K562 (cell line): Measurements from ENCODE around the gene ALK. TPM values are rescaled to one million over a fixed set of nuclear protein-coding genes. Genes with fewer than 3 reads are reported as not detected.

Experiments used
- ATAC-seq: fragments of 200-7000 bp; cut with Tn5 transposase; 3 replicates; pipeline ENCODE4 v1.9.1; 2020; ENCODE audit warnings: moderate library complexity
- BruUV-seq: library from RNA; stranded (reverse); fragments of 400-500 nt; replicated peaks from 2 replicates; lab custom pipeline; 2021; lab: Mats Ljungman, UMichigan
- CTCF ChIA-PET: fragments of 300-600 bp; formaldehyde crosslinking; extraction: SDS; loops from one replicate; lab custom pipeline; 2021; ENCODE audit warnings: low intra/inter-chr PET ratio; lab: Yijun Ruan, JAX
- POLR2A ChIA-PET: fragments of 300-600, 350-650 bp; sonication (Branson Sonifier 250); formaldehyde crosslinking; extraction: SDS; loops from one replicate; lab custom pipeline; 2021; ENCODE audit warnings: antibody characterized with exemption, inconsistent platforms; lab: Yijun Ruan, JAX
- DNase-seq, 4 experiments: peaks; one replicate each; pipeline versions ENCODE4 v3.0.0 to v3.0.0-alpha.2; 2011 to 2018; ENCODE audit warnings: low spot score in 3 of 4, mixed read lengths in 3 of 4; ENCODE audit errors: extremely low read depth in 1 of 4
- FAIRE-seq: peaks from 2 replicates; lab custom pipeline; 2011; peaks lifted over from hg19 to GRCh38; lab: Jason Lieb, UNC
- H2AFZ ChIP-seq: 2 replicates; pipeline ENCODE4 v1.6.0; 2011; ENCODE audit warnings: low read depth, low read length, control low read depth, inconsistent platforms
- H3K27ac ChIP-seq: fragments of 200-600 bp; 3 replicates; pipeline ENCODE4 v1.8.0; 2011; ENCODE audit warnings: low read depth, mild to moderate bottlenecking, control low read depth, inconsistent platforms, low read length, moderate library complexity, mixed read lengths; ENCODE audit errors: extremely low read depth
- H3K27me3 ChIP-seq, 2 experiments: fragments of 300-600 bp in 1 of 2; 2 replicates in 1 of 2; 3 replicates in 1 of 2; pipeline versions ENCODE4 v1.6.0 to v1.8.0; 2011; ENCODE audit warnings: inconsistent platforms in 2 of 2, low read length in 2 of 2, mild to moderate bottlenecking in 1 of 2, mixed read lengths in 1 of 2, moderate library complexity in 1 of 2; ENCODE audit not compliant: control insufficient read depth in 2 of 2, insufficient read depth in 2 of 2
- H3K36me3 ChIP-seq: fragments of 300-600 bp; 3 replicates; pipeline ENCODE4 v1.8.0; 2011; ENCODE audit warnings: mild to moderate bottlenecking, low read length, inconsistent platforms; ENCODE audit not compliant: control insufficient read depth, insufficient read depth
- H3K4me1 ChIP-seq, 2 experiments: fragments of 200-600 bp in 1 of 2; replicated peaks in 1 of 2; 2 replicates in 1 of 2; 3 replicates in 1 of 2; pipeline versions ENCODE4 v1.5.1 to v1.8.0; 2011; ENCODE audit warnings: inconsistent platforms in 2 of 2, low read length in 2 of 2, mild to moderate bottlenecking in 1 of 2, mixed read lengths in 1 of 2, moderate library complexity in 1 of 2; ENCODE audit not compliant: control insufficient read depth in 2 of 2, insufficient read depth in 2 of 2
- H3K4me2 ChIP-seq: 2 replicates; pipeline ENCODE4 v1.6.1; 2011; ENCODE audit warnings: low read length, control low read depth, inconsistent platforms, mixed read lengths; ENCODE audit not compliant: insufficient read depth
- H3K4me3 ChIP-seq: fragments of 200-600 bp; sonication (generic), shearing (Covaris generic); 2 replicates; pipeline ENCODE4 v1.5.1; 2016; ENCODE audit warnings: control low read depth, inconsistent platforms
- H3K79me2 ChIP-seq: fragments of 200-600 bp; 3 replicates; pipeline ENCODE4 v1.8.0; 2011; ENCODE audit warnings: low read length, inconsistent platforms; ENCODE audit not compliant: control insufficient read depth, insufficient read depth
- H3K9ac ChIP-seq, 2 experiments: 2 replicates each; pipeline versions ENCODE4 v1.6.0 to v1.6.1; 2011; ENCODE audit warnings: low read depth in 2 of 2, low read length in 2 of 2, control low read depth in 1 of 2, inconsistent platforms in 1 of 2, mild to moderate bottlenecking in 1 of 2, mixed read lengths in 1 of 2; ENCODE audit not compliant: insufficient read depth in 1 of 2
- H3K9me1 ChIP-seq: one replicate; pipeline ENCODE4 v1.6.0; 2011; ENCODE audit warnings: inconsistent platforms, mild to moderate bottlenecking, low read length, moderate library complexity; ENCODE audit not compliant: control insufficient read depth, insufficient read depth
- H3K9me3 ChIP-seq: replicated peaks from 2 replicates; pipeline ENCODE4 v1.5.1; 2011; ENCODE audit warnings: low read depth, low read length, inconsistent platforms; ENCODE audit not compliant: control insufficient read depth, insufficient read depth
- H4K20me1 ChIP-seq: replicated peaks from 2 replicates; pipeline ENCODE4 v1.6.1; 2011; ENCODE audit warnings: low read length, inconsistent platforms, mixed read lengths; ENCODE audit not compliant: control insufficient read depth, insufficient read depth
- CAMTA2 ChIP-seq: fragments of 250-450 bp; sonication (Bioruptor Pico); conservative IDR thresholded peaks from 2 replicates; pipeline ENCODE4 v1.5.1; 2022
- FOS ChIP-seq: IDR thresholded peaks from 3 replicates; pipeline ENCODE4 v1.6.1; 2011; ENCODE audit not compliant: insufficient read length; ENCODE audit errors: extremely low read depth
- ILK ChIP-seq: fragments of 450-650 bp; IDR thresholded peaks from 2 replicates; pipeline ENCODE4 v1.6.1; 2016; ENCODE audit warnings: missing genetic modification characterization, low read depth, mild to moderate bottlenecking, missing compliant biosample characterization, moderate library complexity, borderline replicate concordance
- MBD2 ChIP-seq: sonication (generic); IDR thresholded peaks from 2 replicates; pipeline ENCODE4 v1.6.1; 2016; ENCODE audit warnings: low read depth, borderline replicate concordance
- MED1 ChIP-seq: sonication (generic); formaldehyde crosslinking; IDR thresholded peaks from 2 replicates; pipeline ENCODE4 v1.8.1; 2023; ENCODE audit warnings: missing genetic modification reagents, borderline replicate concordance
- MLX ChIP-seq, 2 experiments: fragments of 450-650 bp in 1 of 2; sonication (generic) in 1 of 2; formaldehyde crosslinking; conservative IDR thresholded peaks; 2 replicates each; pipeline versions ENCODE4 v1.4.0 to v1.8.1; 2020 to 2022; ENCODE audit warnings: mild to moderate bottlenecking in 1 of 2, missing genetic modification reagents in 1 of 2
- PATZ1 ChIP-seq: fragments of 250-450 bp; sonication (Bioruptor Pico); IDR thresholded peaks from 2 replicates; pipeline ENCODE4 v1.5.0; 2020; ENCODE audit warnings: mild to moderate bottlenecking, borderline replicate concordance
- POLR3G ChIP-seq: IDR thresholded peaks from 2 replicates; pipeline ENCODE4 v1.6.1; 2011; ENCODE audit not compliant: insufficient read length, insufficient replicate concordance; ENCODE audit errors: extremely low read depth
- RBM39 ChIP-seq: fragments of 200-400 bp; formaldehyde crosslinking; optimal IDR thresholded peaks from 2 replicates; pipeline ENCODE3; 2018; ENCODE audit warnings: low read depth, low read length
- TAL1 ChIP-seq: fragments of 450-650 bp; IDR thresholded peaks from 2 replicates; pipeline ENCODE4 v1.6.1; 2016; ENCODE audit warnings: mild to moderate bottlenecking
- ZBED1 ChIP-seq: IDR thresholded peaks from 2 replicates; pipeline ENCODE4 v1.6.1; 2014
- ZBTB17 ChIP-seq: fragments of 450-650 bp; formaldehyde crosslinking; IDR thresholded peaks from 2 replicates; pipeline ENCODE4 v1.4.0; 2020; ENCODE audit warnings: mild to moderate bottlenecking
- ZC3H4 ChIP-seq: sonication (generic); formaldehyde crosslinking; IDR thresholded peaks from 2 replicates; pipeline ENCODE4 v1.9.0; 2021; ENCODE audit warnings: missing genetic modification reagents, borderline replicate concordance
- ZKSCAN8 ChIP-seq: fragments of 200-800 bp; sonication (Bioruptor generic); IDR thresholded peaks from 2 replicates; pipeline ENCODE4 v1.6.1; 2016; ENCODE audit warnings: missing genetic modification characterization, missing compliant biosample characterization
- ZNF143 ChIP-seq: sonication (generic); formaldehyde crosslinking; IDR thresholded peaks from 2 replicates; pipeline ENCODE4 v1.9.0; 2022; ENCODE audit warnings: mild to moderate bottlenecking, missing genetic modification reagents
- ZNF644 ChIP-seq: fragments of 200-800 bp; sonication (Bioruptor generic); IDR thresholded peaks from 2 replicates; pipeline ENCODE4 v1.6.1; 2016; ENCODE audit warnings: low read depth, missing genetic modification characterization, missing compliant biosample characterization
- WGBS: fragments of 100-300 bp; shearing (Covaris generic); methylation state at CpG from one replicate; pipeline ENCODE4 v1.1.6; 2016; ENCODE audit warnings: low coverage, mixed read lengths; ENCODE audit not compliant: insufficient coverage; ENCODE audit errors: missing lambda C conversion rate; 5-methylcytosine and 5-hydroxymethylcytosine counted together
- in situ Hi-C: fragments of 300-500 bp; cut with MboI; formaldehyde crosslinking; loops from 4 replicates; pipeline ENCODE4 v1.15.0; 2018; ENCODE audit warnings: inconsistent platforms, mixed read lengths
- intact Hi-C: fragments of 100-400 bp; cut with micrococcal nuclease; formaldehyde crosslinking; loops from 2 replicates; pipeline ENCODE4 v1.14.2; 2022
- polyA plus RNA-seq, 8 experiments: library from polyadenylated mRNA; depleted of rRNA in 4 of 8; stranded (reverse) in 5 of 8; unstranded in 3 of 8; fragments of >200 nt; fragmentation: Nextera tagmentation in 2 of 8; fragmentation: Illumina TruSeq in 1 of 8; extraction: Ambion mirVana in 2 of 8; extraction: Trizol in 1 of 8; gene quantifications; 2 replicates each; pipeline versions ENCODE4 v1.2.1 to v1.2.3, GENCODE V29; 2011 to 2014; ENCODE audit warnings: inconsistent platforms in 1 of 8, missing spikeins in 1 of 8
- total RNA-seq, 7 experiments: library from RNA; depleted of rRNA in 6 of 7; stranded (reverse); fragments of >200 nt in 6 of 7; fragmentation: Illumina TruSeq in 2 of 7; extraction: Trizol in 2 of 7; gene quantifications; 2 replicates each; pipeline versions ENCODE4 v1.2.1 to v1.2.3, GENCODE V29; 2011 to 2021; ENCODE audit warnings: low replicate concordance in 1 of 7

The ALK gene
- total and polyA plus RNA-seq, 9 of the 15 experiments (the other 6 are each of a cell fraction or from before 2014, with no cell fraction given) = not detected

DNA sequence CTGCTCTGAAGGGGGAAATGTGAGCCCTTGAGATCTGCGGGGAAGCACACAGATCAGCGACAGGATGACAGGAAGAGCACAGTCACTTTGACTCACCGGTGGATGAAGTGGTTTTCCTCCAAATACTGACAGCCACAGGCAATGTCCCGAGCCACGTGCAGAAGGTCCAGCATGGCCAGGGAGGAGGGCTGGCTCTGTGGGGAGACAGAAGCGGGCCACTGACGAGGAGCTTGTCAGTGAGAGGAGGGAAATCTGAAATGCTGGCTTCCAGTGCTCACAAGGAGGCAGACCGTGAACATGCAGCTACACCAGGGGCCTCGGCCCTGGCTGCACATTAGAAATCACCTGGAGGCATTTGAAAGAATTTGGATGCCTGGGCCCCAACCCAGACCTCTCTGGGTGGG lies 707.5 kb downstream of the ALK start:
- intact Hi-C loops (no loop called here), in situ Hi-C loops (no loop called here)
- CTCF ChIA-PET = no interaction called here

More for the DNA sequence above, 707.5 kb downstream of the ALK start:
- Histone ChIP-seq H3K36me3 (no peaks in the 10 kb centered on the region), H3K4me3 (no peak overlapping the region), H3K4me1 (no peaks in the 10 kb centered on the region), H3K9ac (no peak overlapping the region), H3K9me1 (no peaks in the 10 kb centered on the region), H3K27ac (no peak overlapping the region), H3K4me2 (no peak overlapping the region), H3K27me3 (peaks cover 0 to 35% of the 10 kb centered on the region in 2 experiments; a peak in 2 of 5 replicates), H3K79me2 (no peaks in the 10 kb centered on the region), H3K9me3 (no peaks in the 10 kb centered on the region), H2AFZ (no peak overlapping the region), H4K20me1 (peaks cover 2% of the 10 kb centered on the region)
- BruUV-seq = no TSS peak
- FAIRE-seq (no peak), DNase-seq (no peak), ATAC-seq (no peak)
- WGBS = 0% methylated on average over 9 of the region's 9 CpGs
- TF ChIP-seq MED1 = no peak
- no peak for TF ChIP-seq MLX (CRISPR knock-in tag; conservative IDR thresholded peaks at IDR 0.05)
- TF ChIP-seq PATZ1 (CRISPR knock-in tag) = no peak
- TF ChIP-seq TAL1 = no peak
- no peak for TF ChIP-seq ZNF143 (CRISPR knock-in tag)
- TF ChIP-seq ZKSCAN8 (CRISPR knock-in tag) = no peak
- TF ChIP-seq MBD2 = no peak
- no peak for TF ChIP-seq ZNF644 (tag)
- no peak for TF ChIP-seq ILK (tag)
- no peak for TF ChIP-seq ZBTB17 (CRISPR knock-in tag)
- TF ChIP-seq FOS = no peak
- TF ChIP-seq CAMTA2 = no peak
- no peak for TF ChIP-seq ZBED1
- no peak for TF ChIP-seq ZC3H4
- TF ChIP-seq POLR3G = no peak
- no peak for TF ChIP-seq RBM39
- POLR2A ChIA-PET = interaction anchor here (0.7 kb wide), 1 partner anchor 198 kb away, joined by 3 read pairs; no protein-coding TSS in a partner anchor
